H1 (cell line): Measurements from ENCODE around the gene TYRP1. TPM values are rescaled to one million over a fixed set of nuclear protein-coding genes. Genes with fewer than 3 reads are reported as not detected.

ENCODE experiments used
- CTCF ChIA-PET: fragments of 300-600 bp; sonication (Branson Sonifier 250); formaldehyde crosslinking; loops from one replicate; lab custom pipeline; 2021; ENCODE audit not compliant: partially characterized antibody; lab: Charles Lee
- POLR2A ChIA-PET: fragments of 300-600 bp; sonication (Branson Sonifier 250); formaldehyde crosslinking; loops from one replicate; lab custom pipeline; 2021; ENCODE audit warnings: inconsistent platforms; ENCODE audit not compliant: partially characterized antibody; lab: Charles Lee
- DNase-seq, 2 experiments: peaks; one replicate each; pipeline versions ENCODE4 v3.0.0 to v3.0.0-alpha.2; 2010 to 2022; ENCODE audit warnings: low spot score in 2 of 2, low read depth in 1 of 2, mixed read lengths in 1 of 2
- FAIRE-seq: peaks from 2 replicates; lab custom pipeline; 2011; peaks lifted over from hg19 to GRCh38; lab: Jason Lieb, UNC
- H2AFZ ChIP-seq: 2 replicates; pipeline ENCODE4 v1.8.1; 2012; ENCODE audit warnings: low read length, inconsistent platforms
- H2AK5ac ChIP-seq: 2 replicates; pipeline ENCODE4 v1.6.1; 2013; ENCODE audit warnings: low read depth, low read length
- H2BK120ac ChIP-seq: replicated peaks from 2 replicates; pipeline ENCODE3; 2013; ENCODE audit warnings: low read depth, low read length, inconsistent platforms
- H2BK12ac ChIP-seq: 2 replicates; pipeline ENCODE4 v1.6.1; 2013; ENCODE audit warnings: low read depth, low read length
- H2BK15ac ChIP-seq: 2 replicates; pipeline ENCODE4 v1.6.1; 2013; ENCODE audit warnings: low read length
- H2BK20ac ChIP-seq: 2 replicates; pipeline ENCODE4 v1.6.1; 2013; ENCODE audit warnings: low read length
- H2BK5ac ChIP-seq: 2 replicates; pipeline ENCODE4 v1.6.1; 2013; ENCODE audit warnings: low read depth, low read length
- H3K14ac ChIP-seq: 2 replicates; pipeline ENCODE4 v1.6.1; 2013; ENCODE audit warnings: inconsistent platforms; ENCODE audit not compliant: insufficient read length
- H3K18ac ChIP-seq: 2 replicates; pipeline ENCODE4 v1.6.1; 2013; ENCODE audit warnings: low read length; ENCODE audit errors: extremely low read depth
- H3K23ac ChIP-seq: 2 replicates; pipeline ENCODE4 v1.6.1; 2013; ENCODE audit warnings: inconsistent platforms; ENCODE audit not compliant: insufficient read length
- H3K23me2 ChIP-seq: 2 replicates; pipeline ENCODE4 v1.6.1; 2013; ENCODE audit warnings: low read depth, low read length
- H3K27ac ChIP-seq: 2 replicates; pipeline ENCODE4 v1.6.1; 2011; ENCODE audit warnings: low read depth, low read length, inconsistent platforms
- H3K27me3 ChIP-seq, 4 experiments: replicated peaks in 1 of 4; 1 replicate in 1 of 4; 2 replicates in 3 of 4; pipeline versions ENCODE4 v1.6.1 to v1.8.1; 2011 to 2013; ENCODE audit warnings: low read length in 3 of 4, mild to moderate bottlenecking in 3 of 4, inconsistent platforms in 2 of 4, mixed read lengths in 2 of 4, moderate library complexity in 1 of 4; ENCODE audit not compliant: control insufficient read depth in 3 of 4, insufficient read depth in 3 of 4; ENCODE audit errors: extremely low read depth in 1 of 4
- H3K36me3 ChIP-seq, 4 experiments: 2 replicates each; pipeline versions ENCODE4 v1.6.1 to v1.8.1; 2011 to 2013; ENCODE audit warnings: mild to moderate bottlenecking in 4 of 4, low read length in 3 of 4, moderate library complexity in 2 of 4, control low read depth in 1 of 4, inconsistent platforms in 1 of 4; ENCODE audit not compliant: insufficient read depth in 4 of 4, control insufficient read depth in 2 of 4
- H3K4ac ChIP-seq: replicated peaks from 2 replicates; pipeline ENCODE3; 2013; ENCODE audit warnings: low read length, low read depth, mixed read lengths, inconsistent platforms; ENCODE audit not compliant: insufficient read length
- H3K4me1 ChIP-seq, 4 experiments: replicated peaks in 1 of 4; 1 replicate in 1 of 4; 2 replicates in 3 of 4; pipeline versions ENCODE4 v1.6.1 to v1.8.1; 2011 to 2013; ENCODE audit warnings: low read length in 3 of 4, inconsistent platforms in 2 of 4, mixed read lengths in 1 of 4; ENCODE audit not compliant: insufficient read depth in 4 of 4, control insufficient read depth in 3 of 4
- H3K4me2 ChIP-seq, 2 experiments: 2 replicates each; pipeline versions ENCODE4 v1.6.1 to v1.8.1; 2011 to 2013; ENCODE audit warnings: low read depth in 2 of 2, low read length in 2 of 2, control low read depth in 1 of 2, inconsistent platforms in 1 of 2, mild to moderate bottlenecking in 1 of 2; ENCODE audit not compliant: insufficient read depth in 1 of 2
- H3K4me3 ChIP-seq, 4 experiments: fragments of 200-600, 300-600 bp in 1 of 4; sonication (generic), shearing (Covaris generic), sonication (Bioruptor Twin) in 1 of 4; 2 replicates each; pipeline versions ENCODE4 v1.5.1 to v1.8.1; 2011 to 2016; ENCODE audit warnings: low read length in 4 of 4, low read depth in 3 of 4, control low read depth in 2 of 4, inconsistent platforms in 2 of 4, mild to moderate bottlenecking in 2 of 4, mixed read lengths in 1 of 4, moderate library complexity in 1 of 4; ENCODE audit not compliant: insufficient read depth in 2 of 4; ENCODE audit errors: extremely low read depth in 1 of 4
- H3K56ac ChIP-seq: replicated peaks from 2 replicates; pipeline ENCODE3; 2013; ENCODE audit warnings: low read depth, mild to moderate bottlenecking, mixed read lengths, low read length, inconsistent platforms; ENCODE audit not compliant: insufficient read length
- H3K79me1 ChIP-seq: 2 replicates; pipeline ENCODE4 v1.6.1; 2013; ENCODE audit warnings: low read depth, low read length, control low read depth
- H3K79me2 ChIP-seq, 2 experiments: 2 replicates each; pipeline versions ENCODE4 v1.6.1 to v1.8.1; 2012 to 2013; ENCODE audit warnings: low read length in 2 of 2, mild to moderate bottlenecking in 2 of 2, inconsistent platforms in 1 of 2; ENCODE audit not compliant: insufficient read depth in 2 of 2, control insufficient read depth in 1 of 2
- H3K9ac ChIP-seq, 4 experiments: replicated peaks in 1 of 4; 1 replicate in 1 of 4; 2 replicates in 3 of 4; pipeline versions ENCODE4 v1.6.1 to v1.8.1; 2011 to 2013; ENCODE audit warnings: low read depth in 3 of 4, low read length in 3 of 4, control low read depth in 2 of 4, mild to moderate bottlenecking in 2 of 4, moderate library complexity in 2 of 4, inconsistent platforms in 1 of 4; ENCODE audit errors: extremely low read depth in 1 of 4
- H3K9me3 ChIP-seq, 2 experiments: 2 replicates each; pipeline versions ENCODE4 v1.6.1 to v1.8.1; 2012 to 2013; ENCODE audit warnings: mild to moderate bottlenecking in 2 of 2, moderate library complexity in 2 of 2, control low read depth in 1 of 2, inconsistent platforms in 1 of 2, low read depth in 1 of 2, low read length in 1 of 2, mixed read lengths in 1 of 2; ENCODE audit not compliant: insufficient read depth in 2 of 2
- H4K20me1 ChIP-seq, 2 experiments: replicated peaks in 1 of 2; 2 replicates each; pipeline versions ENCODE3 to v1.8.1; 2011 to 2013; ENCODE audit warnings: inconsistent platforms in 2 of 2, low read length in 2 of 2, mild to moderate bottlenecking in 1 of 2; ENCODE audit not compliant: insufficient read depth in 2 of 2, control insufficient read depth in 1 of 2
- H4K5ac ChIP-seq: 2 replicates; pipeline ENCODE4 v1.6.1; 2013; ENCODE audit warnings: low read length, low read depth, mixed read lengths, inconsistent platforms; ENCODE audit not compliant: insufficient read length
- H4K8ac ChIP-seq: 2 replicates; pipeline ENCODE4 v1.8.0; 2013; ENCODE audit warnings: mild to moderate bottlenecking, moderate library complexity, low read length, inconsistent platforms; ENCODE audit not compliant: insufficient read depth; ENCODE audit errors: extremely low read depth
- H4K91ac ChIP-seq: replicated peaks from 2 replicates; pipeline ENCODE3; 2013; ENCODE audit warnings: low read length, mixed read lengths, inconsistent platforms; ENCODE audit not compliant: insufficient read length
- CHD1 ChIP-seq: IDR thresholded peaks from 2 replicates; pipeline ENCODE4 v1.6.1; 2012; ENCODE audit warnings: low read depth, low read length, improper control_type of control experiment
- CHD2 ChIP-seq: IDR thresholded peaks from 2 replicates; pipeline ENCODE4 v1.6.1; 2012; ENCODE audit warnings: low read length, improper control_type of control experiment
- CTBP2 ChIP-seq: IDR thresholded peaks from 2 replicates; pipeline ENCODE4 v1.7.0; 2011; ENCODE audit warnings: borderline replicate concordance, mild to moderate bottlenecking, moderate library complexity, mixed read lengths, low read length; ENCODE audit not compliant: insufficient read depth, insufficient read length
- HDAC2 ChIP-seq, 2 experiments: fragments of 300-600 bp in 1 of 2; sonication (generic) in 1 of 2; IDR thresholded peaks; 2 replicates each; pipeline ENCODE4 v1.6.1; 2011 to 2012; ENCODE audit warnings: low read depth in 2 of 2, low read length in 2 of 2, mild to moderate bottlenecking in 2 of 2, moderate library complexity in 2 of 2, borderline replicate concordance in 1 of 2, inconsistent platforms in 1 of 2
- HDAC6 ChIP-seq: IDR thresholded peaks from one replicate; pipeline ENCODE4 v1.7.1; 2012; ENCODE audit warnings: low read depth, mild to moderate bottlenecking, inconsistent platforms, low read length, moderate library complexity
- NRF1 ChIP-seq: IDR thresholded peaks from 2 replicates; pipeline ENCODE4 v1.6.1; 2011; ENCODE audit warnings: mild to moderate bottlenecking, low read depth, low read length, improper control_type of control experiment
- RAD21 ChIP-seq, 2 experiments: IDR thresholded peaks in 1 of 2; conservative IDR thresholded peaks in 1 of 2; 2 replicates each; pipeline ENCODE4 v1.6.1; 2011; ENCODE audit warnings: low read depth in 2 of 2, low read length in 2 of 2, improper control_type of control experiment in 1 of 2, inconsistent platforms in 1 of 2, mild to moderate bottlenecking in 1 of 2, moderate library complexity in 1 of 2
- RBBP5 ChIP-seq: IDR thresholded peaks from 2 replicates; pipeline ENCODE4 v1.7.1; 2012; ENCODE audit warnings: low read depth, mild to moderate bottlenecking, inconsistent platforms, low read length, moderate library complexity, borderline replicate concordance
- RFX5 ChIP-seq: IDR thresholded peaks from 2 replicates; pipeline ENCODE4 v1.6.1; 2011; ENCODE audit warnings: low read depth, low read length, improper control_type of control experiment, borderline replicate concordance
- SIX5 ChIP-seq: IDR thresholded peaks from 2 replicates; pipeline ENCODE4 v1.6.1; 2011; ENCODE audit warnings: mild to moderate bottlenecking, low read depth, low read length
- TAF7 ChIP-seq: optimal IDR thresholded peaks from 2 replicates; pipeline ENCODE3; 2011; ENCODE audit warnings: low read depth, mild to moderate bottlenecking, inconsistent platforms, low read length, moderate library complexity, borderline replicate concordance
- TCF12 ChIP-seq: IDR thresholded peaks from 2 replicates; pipeline ENCODE4 v1.6.1; 2011; ENCODE audit warnings: low read depth, mild to moderate bottlenecking, low read length
- USF2 ChIP-seq: IDR thresholded peaks from 2 replicates; pipeline ENCODE4 v1.6.1; 2011; ENCODE audit warnings: low read length, improper control_type of control experiment
- WGBS, 2 experiments: shearing (Covaris generic) in 1 of 2; methylation state at CpG; one replicate each; pipeline versions ENCODE4 v1.1.6 to v1.1.7; 2013 to 2015; ENCODE audit warnings: low lambda C conversion rate in 2 of 2, mixed read lengths in 2 of 2, inconsistent platforms in 1 of 2, low coverage in 1 of 2, missing lambda C conversion rate in 1 of 2; ENCODE audit not compliant: insufficient replicate concordance in 2 of 2, insufficient coverage in 1 of 2, insufficient read length in 1 of 2; ENCODE audit errors: extremely low coverage in 1 of 2, missing lambda C conversion rate in 1 of 2; 5-methylcytosine and 5-hydroxymethylcytosine counted together
- polyA plus RNA-seq, 7 experiments: library from polyadenylated mRNA; depleted of rRNA in 3 of 7; stranded (reverse) in 5 of 7; unstranded in 2 of 7; fragments of >200 nt in 5 of 7; fragments of 200-250 nt in 2 of 7; gene quantifications; 1 replicate in 5 of 7; 2 replicates in 1 of 7; 4 replicates in 1 of 7; pipeline versions ENCODE4 v1.2.1 to v1.2.3, GENCODE V29; 2011 to 2013; ENCODE audit warnings: missing spikeins in 2 of 7, mixed read lengths in 2 of 7
- total RNA-seq: library from RNA; stranded (reverse); fragmentation: NEBNext Ultra II Directional; extraction: Animal tissue kit (Norgen Biotek cat#: 25700); gene quantifications from 2 replicates; pipeline ENCODE4 v1.2.1, GENCODE V29; 2021

Gene TYRP1
- total and polyA plus RNA-seq, 2 of the 8 experiments (the other 6 are each of a cell fraction or from before 2014, with no cell fraction given) = 0.15 TPM; not detected in 1

GRCh38 chr9:12698266-12698665, 5.1 kb downstream of the TYRP1 start:
- Histone ChIP-seq H2BK15ac (no peak overlapping the region), H3K14ac (no peak overlapping the region), H3K56ac (no peak overlapping the region), H3K4ac (no peak overlapping the region), H3K27ac (no peak overlapping the region), H3K4me1 (no peaks in the 10 kb centered on the region), H2AFZ (no peak overlapping the region), H3K18ac (no peak overlapping the region), H3K23ac (no peak overlapping the region), H3K79me2 (no peaks in the 10 kb centered on the region), H2BK20ac (no peak overlapping the region), H3K27me3 (no peaks in the 10 kb centered on the region), H3K36me3 (no peaks in the 10 kb centered on the region), H2AK5ac (no peak overlapping the region), H2BK12ac (no peak overlapping the region), H4K5ac (no peak overlapping the region), H4K91ac (no peak overlapping the region), H4K20me1 (no peaks in the 10 kb centered on the region), H4K8ac (no peak overlapping the region), H3K4me2 (no peak overlapping the region), H3K4me3 (no peak overlapping the region), H3K9me3 (no peaks in the 10 kb centered on the region), H3K79me1 (no peaks in the 10 kb centered on the region), H3K23me2 (no peaks in the 10 kb centered on the region), H2BK120ac (no peak overlapping the region), H2BK5ac (no peak overlapping the region), H3K9ac (no peak overlapping the region)
- ChIA-PET CTCF (interaction anchor here (0.7 to 1.8 kb wide), 7 partner anchors 8 to 234 kb away, joined by 3 to 7 read pairs (median 4); no protein-coding TSS in a partner anchor), POLR2A (no interaction called here)
- no peak for FAIRE-seq
- DNase-seq = no peak
- WGBS, 2 experiments = 91% methylated on average over 4 of the region's 4 CpGs; no CpG with 5 or more reads in 1 of the 2 experiments
- TF ChIP-seq TAF7 (no peak), CTBP2 (no peak), SIX5 (no peak), CHD1 (no peak), NRF1 (no peak), RFX5 (no peak), CHD2 (no peak), HDAC2 (IDR thresholded peaks at IDR 0.05; ENCODE audit: borderline replicate concordance in 1 of 2, low read depth in 2 of 2, low read length in 2 of 2) (no peak), RAD21 (IDR thresholded peaks at IDR 0.05 in 1 of 2, conservative IDR thresholded peaks at IDR 0.05 in 1 of 2; ENCODE audit: low read depth in 2 of 2, low read length in 2 of 2) (no peak), TCF12 (no peak), RBBP5 (no peak), USF2 (no peak), HDAC6 (no peak)
